SH-SY5Y (cell line): Measurements from ENCODE around the gene DCLK1.

Source experiments
- GATA2 ChIP-seq: IDR thresholded peaks from 2 replicates; pipeline ENCODE4 v1.6.1; 2011; ENCODE audit warnings: mild to moderate bottlenecking, low read depth, low read length
- GATA3 ChIP-seq: IDR thresholded peaks from 2 replicates; pipeline ENCODE4 v1.6.1; 2011; ENCODE audit warnings: low read depth, mild to moderate bottlenecking, low read length, moderate library complexity

DNA sequence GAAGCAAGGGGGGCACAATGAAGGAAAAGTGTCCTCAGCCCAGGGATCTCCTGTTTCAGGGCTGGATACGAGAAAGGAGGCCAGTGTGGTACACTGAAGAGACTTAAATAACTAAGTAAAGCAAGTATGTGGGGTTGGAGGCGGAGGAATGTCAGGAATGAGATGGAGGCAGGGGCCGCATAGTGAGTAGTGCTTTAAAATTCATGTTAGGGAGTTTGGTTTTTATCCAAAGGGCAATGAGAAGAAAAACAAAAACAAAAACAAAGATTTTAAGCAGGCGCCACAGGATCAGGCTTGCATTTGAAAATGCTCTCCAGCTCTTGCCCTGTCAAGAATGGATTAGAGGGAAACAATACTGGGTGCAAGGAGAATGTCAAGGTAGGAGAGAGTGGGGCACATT is 273.4 kb downstream of the DCLK1 start:
- TF ChIP-seq GATA3 (no peak), GATA2 (no peak)
